Fibroblast of mammary gland (primary cell): ENCODE measurements around the gene MARVELD3.
A peak's percentile ranks its signal among the peaks of the same experiment; 100 is the strongest.

Experiments
- DNase-seq: peaks from one replicate; pipeline ENCODE4 v3.0.0-alpha.2; 2010; ENCODE audit warnings: low read depth
- H3K4me3 ChIP-seq: 2 replicates; pipeline ENCODE4 v1.5.1; 2011; ENCODE audit warnings: low read depth, mild to moderate bottlenecking, low read length, moderate library complexity; ENCODE audit not compliant: control insufficient read depth
- TF ChIP-seq, protein P1 (sequence below): conservative IDR thresholded peaks from 2 replicates; pipeline ENCODE4 v1.5.1; 2011; ENCODE audit warnings: low read depth, low read length, inconsistent platforms; ENCODE audit not compliant: control insufficient read depth, insufficient read depth

MARVELD3 gene

DNA sequence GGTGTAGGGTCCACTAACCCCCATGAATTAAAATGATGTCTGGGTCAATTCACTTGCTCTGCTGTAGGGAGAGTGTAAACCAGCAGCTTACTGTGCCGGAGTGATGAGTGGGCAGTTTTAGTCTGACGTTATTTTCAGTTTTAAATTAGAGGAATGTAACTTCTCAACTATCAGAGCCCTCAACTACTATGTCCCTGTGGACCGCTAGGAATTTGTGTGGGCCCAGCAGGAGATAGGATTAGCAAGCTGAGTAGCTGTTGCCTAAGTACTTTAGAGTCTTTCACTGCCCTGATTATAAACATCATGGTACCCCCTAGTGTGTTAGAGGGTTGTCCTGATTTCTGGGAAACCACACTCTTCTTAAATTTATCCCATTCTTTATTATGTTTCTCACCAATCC lies 11.4 kb downstream of the MARVELD3 start:
- TF ChIP-seq, protein P1, sequence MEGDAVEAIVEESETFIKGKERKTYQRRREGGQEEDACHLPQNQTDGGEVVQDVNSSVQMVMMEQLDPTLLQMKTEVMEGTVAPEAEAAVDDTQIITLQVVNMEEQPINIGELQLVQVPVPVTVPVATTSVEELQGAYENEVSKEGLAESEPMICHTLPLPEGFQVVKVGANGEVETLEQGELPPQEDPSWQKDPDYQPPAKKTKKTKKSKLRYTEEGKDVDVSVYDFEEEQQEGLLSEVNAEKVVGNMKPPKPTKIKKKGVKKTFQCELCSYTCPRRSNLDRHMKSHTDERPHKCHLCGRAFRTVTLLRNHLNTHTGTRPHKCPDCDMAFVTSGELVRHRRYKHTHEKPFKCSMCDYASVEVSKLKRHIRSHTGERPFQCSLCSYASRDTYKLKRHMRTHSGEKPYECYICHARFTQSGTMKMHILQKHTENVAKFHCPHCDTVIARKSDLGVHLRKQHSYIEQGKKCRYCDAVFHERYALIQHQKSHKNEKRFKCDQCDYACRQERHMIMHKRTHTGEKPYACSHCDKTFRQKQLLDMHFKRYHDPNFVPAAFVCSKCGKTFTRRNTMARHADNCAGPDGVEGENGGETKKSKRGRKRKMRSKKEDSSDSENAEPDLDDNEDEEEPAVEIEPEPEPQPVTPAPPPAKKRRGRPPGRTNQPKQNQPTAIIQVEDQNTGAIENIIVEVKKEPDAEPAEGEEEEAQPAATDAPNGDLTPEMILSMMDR: no peak
- H3K4me3 ChIP-seq: no peak overlapping the region
- peak; percentile 86 for DNase-seq

DNA sequence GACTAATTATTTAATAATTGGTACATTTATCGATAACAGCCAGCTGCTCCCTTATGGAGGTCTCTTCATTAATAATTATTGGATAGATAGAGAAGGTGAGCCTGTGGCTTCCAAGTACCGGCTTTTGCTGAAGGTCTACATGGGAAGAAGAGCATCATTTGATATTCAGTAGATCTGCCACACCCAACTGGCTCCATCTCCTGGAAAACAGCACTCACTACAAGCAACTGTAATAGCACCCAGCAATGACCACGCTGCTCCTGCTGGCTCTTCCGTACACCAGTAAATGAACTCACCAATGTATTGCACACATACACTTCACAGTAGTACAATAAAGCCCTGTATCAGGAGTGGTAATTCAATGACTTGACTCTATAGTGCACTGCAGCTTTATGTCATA lies 19.5 kb downstream of the MARVELD3 start:
- TF ChIP-seq, protein P1: peak; percentile 57
- no peak overlapping the region for H3K4me3 ChIP-seq
- DNase-seq: peak; percentile 55

DNA sequence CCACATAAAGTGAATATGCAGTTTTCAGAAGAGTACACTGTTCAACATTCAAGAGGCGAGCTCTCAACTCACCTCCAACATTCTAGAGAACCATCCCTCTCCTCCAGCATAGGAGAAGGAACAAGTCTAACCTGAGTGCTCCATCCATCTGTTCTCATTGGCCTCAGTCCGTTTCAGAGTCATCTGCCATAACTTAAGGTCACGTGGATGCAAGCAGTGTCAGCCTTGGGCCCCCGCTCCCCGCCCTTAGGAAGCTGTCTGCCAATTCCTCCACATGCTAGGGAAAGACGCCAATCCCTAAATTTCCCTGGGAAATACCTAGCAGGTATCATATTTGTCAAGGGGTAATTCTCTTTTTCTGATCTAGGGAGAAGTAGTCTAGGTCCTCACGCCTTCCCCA lies 21.4 kb downstream of the MARVELD3 start:
- H3K4me3 ChIP-seq: no peak overlapping the region
- TF ChIP-seq, protein P1: no peak
- DNase-seq: no peak

- DNase-seq: no peak
- no peak overlapping the region for H3K4me3 ChIP-seq
- TF ChIP-seq, protein P1: no peak
Observed at GRCh38 chr16:71648162-71648561, 22.2 kb downstream of the MARVELD3 start.

DNA sequence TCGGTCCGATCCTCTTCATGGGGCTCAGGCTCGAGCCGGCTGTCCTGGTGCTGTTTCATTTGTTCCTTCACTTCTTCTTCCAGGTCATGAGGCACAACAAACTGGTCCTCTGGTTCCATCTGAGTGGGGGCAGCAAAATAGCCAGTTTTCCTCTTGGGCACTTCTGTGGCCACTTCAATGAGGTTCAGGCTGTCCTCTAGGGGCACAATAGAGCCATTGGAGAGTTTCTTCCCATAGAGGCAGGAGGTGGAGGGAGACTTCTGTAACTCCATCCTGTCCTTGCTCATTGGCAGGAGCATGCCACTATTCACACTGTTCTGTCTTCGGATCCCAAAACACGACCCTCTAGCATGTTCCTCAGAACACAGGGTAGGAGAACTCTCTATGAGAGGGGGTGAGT lies 22.9 kb downstream of the MARVELD3 start:
- H3K4me3 ChIP-seq: no peak overlapping the region
- DNase-seq: peak; percentile 7
- TF ChIP-seq, protein P1: peak; percentile 46

DNA sequence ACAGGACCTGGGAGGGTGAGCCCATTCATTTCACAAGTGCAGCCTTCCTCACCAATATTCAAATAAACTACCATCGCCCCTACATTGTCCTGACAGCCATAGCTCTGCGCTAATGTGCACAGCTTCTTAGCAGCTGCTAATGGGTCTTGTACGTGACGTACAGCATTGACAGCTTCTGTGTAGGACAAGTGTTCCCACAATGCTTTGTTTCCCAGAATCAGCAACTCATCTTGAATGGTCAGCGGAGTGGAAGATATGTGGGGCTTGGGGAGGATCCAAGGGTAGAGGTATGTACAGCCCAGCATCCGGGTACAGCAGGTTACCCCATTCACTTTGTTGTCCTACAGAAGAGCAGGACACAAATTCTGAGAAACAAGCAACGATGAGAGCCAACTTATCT lies 23.7 kb downstream of the MARVELD3 start:
- no peak for DNase-seq
- TF ChIP-seq, protein P1: no peak
- H3K4me3 ChIP-seq: no peak overlapping the region

DNA sequence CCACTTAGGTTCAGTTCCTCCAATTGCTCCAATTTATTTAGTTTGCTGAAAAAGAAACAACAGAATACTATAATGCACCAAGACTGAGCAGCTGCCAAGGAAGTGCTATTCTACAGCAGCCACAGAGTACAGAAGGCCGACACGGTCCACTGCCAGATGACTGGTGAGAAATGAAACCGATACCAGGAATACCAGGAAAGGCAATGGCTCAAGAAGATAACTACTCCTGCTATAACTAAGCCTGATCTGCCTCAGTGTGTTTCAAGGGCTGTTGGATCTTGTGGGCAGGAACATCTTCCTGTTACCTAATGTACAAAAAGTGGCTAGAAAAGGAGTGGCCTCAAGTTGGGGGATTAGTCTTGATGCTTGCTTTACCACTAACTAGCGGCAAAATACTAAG lies 32.8 kb downstream of the MARVELD3 start:
- no peak for DNase-seq

More for the DNA sequence above, 32.8 kb downstream of the MARVELD3 start:
- H3K4me3 ChIP-seq: no peak overlapping the region
- TF ChIP-seq, protein P1: no peak
